GM21390 (cell line): ENCODE results near the gene AGBL4.
"Not testable (repeated sequence)": the region's sequence is repeated elsewhere in the genome, so short reads cannot be mapped to it uniquely, and the experiment has no call there.

Experiments
- ATAC-seq: cut with Tn5 transposase; IDR thresholded peaks from one replicate; pipeline ENCODE4 v1.9.1; 2021; ENCODE audit not compliant: unreplicated experiment

AGBL4 gene

DNA sequence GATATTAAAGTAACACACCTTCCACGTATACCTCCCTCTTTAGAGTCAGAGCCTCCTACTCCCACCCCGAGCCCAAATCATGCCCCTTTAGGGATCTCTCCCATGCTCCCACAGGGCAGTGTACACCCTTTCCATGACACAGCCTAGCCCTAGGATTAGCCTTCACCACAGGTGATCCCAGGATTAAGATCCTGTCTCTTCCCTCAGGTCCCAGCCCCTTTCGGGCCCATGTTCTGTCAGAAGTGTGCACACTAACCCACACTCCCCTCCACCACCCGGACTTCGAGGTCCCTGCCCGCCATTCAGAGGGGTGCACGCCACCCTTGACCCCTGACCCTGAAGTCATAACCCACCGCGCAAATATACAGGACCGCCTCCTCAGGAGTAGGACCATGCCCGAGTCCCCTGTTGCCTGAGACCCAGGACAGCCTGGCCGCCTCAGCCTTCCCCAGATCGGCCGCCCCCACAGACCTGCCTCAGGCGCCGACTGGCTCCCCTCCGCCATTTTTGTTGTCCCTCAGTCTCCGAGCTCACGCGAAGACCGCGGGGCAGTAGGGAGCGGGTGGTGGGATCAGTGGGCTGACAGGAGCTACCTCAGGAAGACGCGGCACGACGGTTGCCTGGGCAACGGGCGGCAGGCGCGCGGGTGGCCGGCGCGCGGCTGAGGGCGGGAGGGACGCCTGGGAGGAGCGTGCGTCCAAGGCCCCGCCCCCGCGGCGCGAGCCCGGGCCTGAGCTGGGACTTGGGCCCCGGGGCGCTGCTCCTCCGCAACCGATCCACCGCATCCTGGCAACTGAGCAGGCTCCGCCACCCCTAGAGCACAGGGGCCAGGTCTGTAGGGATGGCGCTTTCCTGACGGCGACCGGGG is at the start of gene AGBL4:
Gene AGBL4, minus strand, starts transcription at position 663 of the 868 bp plus-strand sequence.
- no peak for ATAC-seq

DNA sequence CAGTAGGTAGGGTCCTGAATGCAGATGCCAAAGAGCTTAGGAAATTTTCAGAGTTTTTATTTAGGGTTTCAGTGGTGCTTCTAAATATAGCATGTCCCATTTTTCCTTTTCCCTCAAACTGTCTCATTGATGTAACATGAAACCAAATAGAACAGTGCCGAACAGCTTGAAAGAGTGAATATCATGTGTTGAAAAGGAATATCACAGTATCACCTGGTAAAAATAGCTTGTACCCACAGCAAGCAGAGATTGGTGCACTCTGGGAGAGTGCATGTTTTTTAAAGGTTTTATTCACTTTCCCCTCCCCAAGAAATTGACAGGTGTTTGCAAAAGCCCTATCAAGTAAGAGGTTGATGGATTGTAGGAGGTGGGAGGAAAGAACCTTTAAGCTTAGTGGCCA is 43.1 kb upstream of the AGBL4 start:
- ATAC-seq, result no peak

GRCh38 chr1:50060279-50060678 is 36.5 kb upstream of the AGBL4 start:
- no peak for ATAC-seq

DNA sequence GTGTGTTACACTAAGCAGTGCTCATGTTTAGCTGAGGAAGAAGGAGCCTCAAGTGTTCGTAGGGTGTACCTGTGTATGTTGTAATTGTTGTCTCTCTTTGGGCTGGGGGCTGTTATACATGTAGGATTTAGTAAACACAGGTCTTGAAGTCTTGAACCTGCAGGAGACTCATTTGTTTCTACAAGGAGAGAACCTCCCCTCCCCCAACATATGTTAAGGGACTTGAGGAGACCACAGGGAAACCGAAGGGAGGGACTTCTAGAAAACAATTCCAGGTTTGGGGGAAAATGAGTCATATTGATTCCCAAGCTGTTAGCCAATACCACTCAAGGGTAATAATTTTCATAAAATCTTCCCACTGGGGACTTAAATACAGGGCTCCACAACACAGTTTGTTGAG is 25.0 kb upstream of the AGBL4 start:
- no peak for ATAC-seq

GRCh38 chr1:50047916-50048694 is 24.4 kb upstream of the AGBL4 start:
- no peak for ATAC-seq

- ATAC-seq, result no peak
These were observed 14.6 kb upstream of the AGBL4 start for GRCh38 chr1:50038237-50038809.

DNA sequence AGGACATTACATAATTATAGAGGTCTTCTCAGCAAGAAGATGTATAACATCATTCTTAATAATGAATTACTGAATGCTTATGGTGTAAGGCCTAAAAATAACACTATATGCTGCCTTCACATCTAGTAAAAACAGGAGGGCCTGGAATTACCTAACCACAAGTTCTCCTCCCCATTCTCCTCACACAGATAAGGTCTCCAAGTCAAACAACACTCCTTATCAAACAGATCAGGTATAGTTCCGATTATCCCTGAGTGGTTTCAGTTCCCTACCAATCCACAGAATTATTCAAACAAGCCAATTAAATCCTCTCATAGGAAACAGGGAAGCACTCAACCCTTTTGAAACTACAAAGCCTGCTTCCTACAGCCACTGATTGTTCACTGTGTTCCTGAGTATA is 4.0 kb upstream of the AGBL4 start:
- ATAC-seq, result no peak

- ATAC-seq, result no peak
These were observed 28.0 kb downstream of the AGBL4 start for GRCh38 chr1:49995734-49996133.

- no peak for ATAC-seq
These were observed 52.7 kb downstream of the AGBL4 start for GRCh38 chr1:49971088-49971487.

DNA sequence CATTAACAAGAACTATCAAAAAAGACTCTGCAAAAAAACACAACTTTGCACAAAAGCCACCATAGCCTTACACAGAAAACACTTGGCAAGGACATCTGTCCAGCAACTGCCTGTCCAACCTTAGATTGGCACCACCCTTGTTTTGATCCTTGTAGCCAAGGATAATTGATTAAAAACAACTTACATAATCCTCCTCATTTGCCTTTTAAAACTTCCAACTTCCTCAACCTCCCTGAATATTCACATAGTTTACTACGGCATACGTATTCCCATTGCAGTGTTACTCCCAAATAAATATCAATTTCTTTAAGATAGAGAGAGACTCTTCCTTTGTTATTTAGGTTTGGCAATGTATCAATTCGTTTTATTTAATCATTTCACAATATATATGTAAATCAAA is 72.4 kb downstream of the AGBL4 start:
- ATAC-seq, result no peak

DNA sequence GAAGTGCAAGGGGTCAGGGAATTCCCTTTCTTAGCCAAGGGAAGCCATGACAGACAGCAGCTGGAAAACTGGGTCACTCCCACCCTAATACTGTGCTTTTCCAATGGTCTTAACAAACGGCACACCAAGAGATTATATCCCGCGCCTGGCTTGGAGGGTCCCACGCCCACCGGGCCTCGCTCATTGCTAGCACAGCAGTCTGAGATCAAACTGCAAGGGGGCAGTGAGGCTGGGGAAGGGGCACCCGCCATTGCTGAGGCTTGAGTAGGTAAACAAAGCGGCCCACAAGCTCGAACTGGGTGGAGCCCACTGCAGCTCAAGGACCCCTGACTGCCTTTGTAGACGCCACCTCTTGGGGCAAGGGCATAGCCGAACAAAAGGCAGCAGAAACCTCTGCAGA is 108.5 kb downstream of the AGBL4 start:
- not testable (repeated sequence) for ATAC-seq

DNA sequence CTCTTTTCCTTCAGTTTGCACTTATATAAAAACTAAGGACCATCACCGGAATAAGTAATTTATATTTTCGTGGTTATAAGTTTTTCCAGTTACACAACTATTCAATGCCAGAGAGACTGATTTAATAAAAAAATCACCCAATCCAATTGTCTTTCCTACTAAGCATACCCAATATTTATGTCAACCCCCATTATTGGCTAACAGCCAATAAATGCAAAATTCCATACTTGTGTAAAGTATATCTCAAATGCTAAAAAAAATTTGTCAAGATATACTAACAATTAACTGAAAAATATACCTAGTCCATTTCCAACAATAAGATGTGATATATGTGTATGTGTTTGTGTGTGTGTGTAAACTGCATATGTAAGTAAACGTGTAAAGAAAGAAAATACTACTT is 117.4 kb downstream of the AGBL4 start:
- no peak for ATAC-seq

- ATAC-seq, result no peak
These were observed 159.2 kb downstream of the AGBL4 start for GRCh38 chr1:49864581-49864980.

- ATAC-seq, result no peak
These were observed 169.0 kb downstream of the AGBL4 start for GRCh38 chr1:49854741-49855140.

DNA sequence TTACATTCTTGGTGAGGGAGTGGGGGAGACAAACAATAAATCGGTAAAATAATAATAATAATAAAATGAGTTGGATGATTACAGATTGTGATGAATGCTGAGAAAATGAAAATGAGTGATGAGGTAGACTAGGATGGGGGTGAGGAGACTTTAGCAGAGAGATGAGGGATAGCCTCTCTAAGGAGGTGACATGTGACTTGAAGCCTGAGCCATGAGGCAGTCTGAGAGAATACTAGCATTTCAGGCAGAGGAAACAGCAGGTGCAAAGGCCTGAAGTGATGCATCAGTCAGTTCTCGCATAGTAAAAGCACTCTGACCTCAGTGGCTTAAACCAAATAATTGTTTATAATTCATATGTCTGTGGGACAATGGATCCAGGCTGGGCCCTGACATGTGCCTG is 181.2 kb downstream of the AGBL4 start:
- ATAC-seq, result no peak

DNA sequence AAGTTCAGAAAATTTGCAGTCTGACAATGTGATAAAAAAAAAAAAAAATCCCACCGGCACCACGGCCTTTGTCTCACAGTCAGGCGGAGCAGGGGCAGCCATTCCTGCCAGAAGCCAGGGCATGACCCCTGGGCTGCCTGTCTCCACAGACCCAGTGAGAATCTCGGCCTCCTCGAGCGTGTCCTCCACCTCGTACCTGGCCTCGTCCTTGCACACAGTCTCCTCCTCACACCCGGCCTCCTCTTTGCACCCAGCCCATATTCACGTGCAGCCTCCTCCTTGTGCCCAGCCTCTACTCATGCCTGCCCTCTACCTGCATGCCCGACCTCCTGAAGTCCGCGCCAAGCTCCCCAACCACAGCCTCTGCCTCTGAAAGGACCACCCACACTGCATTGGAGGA is 182.0 kb downstream of the AGBL4 start:
- ATAC-seq, result no peak

- ATAC-seq, result no peak
These were observed 199.5 kb downstream of the AGBL4 start for GRCh38 chr1:49824261-49824660.

- no peak for ATAC-seq
These were observed 206.1 kb downstream of the AGBL4 start for GRCh38 chr1:49817681-49818080.

- ATAC-seq, result not testable (repeated sequence)
These were observed 236.7 kb downstream of the AGBL4 start for GRCh38 chr1:49787013-49787412.

- no peak for ATAC-seq
These were observed 258.7 kb downstream of the AGBL4 start for GRCh38 chr1:49765034-49765433.

- ATAC-seq, result not testable (repeated sequence)
These were observed 285.6 kb downstream of the AGBL4 start for GRCh38 chr1:49738118-49738517.

DNA sequence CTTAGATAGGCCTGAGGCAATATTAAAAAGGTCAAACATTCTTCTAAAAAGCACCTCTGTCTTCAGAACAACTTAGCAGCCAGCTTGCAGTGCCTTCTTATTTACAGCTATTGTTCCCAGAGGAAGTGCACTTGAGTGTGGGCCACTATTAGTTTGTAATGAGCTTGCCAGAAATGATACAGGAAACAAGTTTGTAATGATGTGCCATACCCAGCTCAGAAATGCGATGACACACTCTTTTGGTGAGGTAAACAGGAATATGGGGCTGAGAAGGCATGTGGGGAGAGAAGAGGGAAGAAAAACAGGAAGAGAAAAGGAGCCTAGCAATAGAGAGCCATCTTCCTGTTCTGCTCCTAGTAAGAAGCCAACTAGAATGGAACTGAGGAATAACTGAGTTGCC is 295.4 kb downstream of the AGBL4 start:
- no peak for ATAC-seq
